Immature natural killer cell (primary cell): Measurements from ENCODE around the gene UTP4. TPM values are rescaled to one million over a fixed set of nuclear protein-coding genes. Genes with fewer than 3 reads are reported as not detected.

ENCODE experiments used
- DNase-seq, 3 donors: peaks; one replicate each; pipeline ENCODE4 v3.0.0; 2022; ENCODE audit warnings: mixed read lengths in 1 of 3
- H3K27ac Mint-ChIP-seq, 6 donors: one replicate each; pipeline ENCODE4 v1.8.0; 2020; ENCODE audit warnings: mixed read lengths in 6 of 6, mild to moderate bottlenecking in 5 of 6, inconsistent platforms in 4 of 6, moderate library complexity in 3 of 6
- H3K27me3 Mint-ChIP-seq, 3 donors: one replicate each; pipeline ENCODE4 v1.8.0; 2020 to 2021; ENCODE audit warnings: low read depth in 3 of 3, mild to moderate bottlenecking in 3 of 3, mixed read lengths in 3 of 3, moderate library complexity in 3 of 3, inconsistent platforms in 1 of 3
- H3K36me3 Mint-ChIP-seq, 3 donors: one replicate each; pipeline ENCODE4 v1.8.0; 2020; ENCODE audit warnings: mixed read lengths in 3 of 3, inconsistent platforms in 2 of 3, mild to moderate bottlenecking in 2 of 3
- H3K4me1 Mint-ChIP-seq, 2 donors: one replicate each; pipeline ENCODE4 v1.8.0; 2020; ENCODE audit warnings: inconsistent platforms in 2 of 2, mild to moderate bottlenecking in 2 of 2, mixed read lengths in 2 of 2, moderate library complexity in 1 of 2
- H3K4me3 Mint-ChIP-seq, 5 donors: one replicate each; pipeline ENCODE4 v1.8.0; 2020; ENCODE audit warnings: mild to moderate bottlenecking in 5 of 5, mixed read lengths in 5 of 5, inconsistent platforms in 3 of 5, moderate library complexity in 3 of 5
- H3K9me3 Mint-ChIP-seq, 6 donors: one replicate each; pipeline ENCODE4 v1.8.0; 2020; ENCODE audit warnings: mild to moderate bottlenecking in 6 of 6, mixed read lengths in 6 of 6, inconsistent platforms in 4 of 6, moderate library complexity in 3 of 6
- polyA plus RNA-seq, 3 donors: library from polyadenylated mRNA; unstranded; fragments of 300-500 nt; fragmentation: Illumina TruSeq; gene quantifications; one replicate each; pipeline ENCODE4 v1.2.3, GENCODE V29; 2021

UTP4 gene
- polyA plus RNA-seq, 3 donors from 2014 or later: 38.8 to 69.1 (median 50.4) TPM

GRCh38 chr16:69157196-69157595 lies 24.7 kb downstream of the UTP4 start:
- no peaks in the 10 kb centered on the region for H3K27me3 Mint-ChIP-seq
- H3K27ac Mint-ChIP-seq: peak overlapping the region in 1 of 6 donors; percentile 18
- H3K36me3 Mint-ChIP-seq: peaks cover 41 to 54% (median 47%) of the 10 kb centered on the region in 3 donors
- H3K9me3 Mint-ChIP-seq: no peaks in the 10 kb centered on the region
- DNase-seq: no peak
- H3K4me1 Mint-ChIP-seq: no peaks in the 10 kb centered on the region
- no peak overlapping the region for H3K4me3 Mint-ChIP-seq

- no peaks in the 10 kb centered on the region for H3K4me1 Mint-ChIP-seq
- H3K27ac Mint-ChIP-seq: peak overlapping the region in 1 of 6 donors; percentile 21
- no peaks in the 10 kb centered on the region for H3K9me3 Mint-ChIP-seq
- H3K4me3 Mint-ChIP-seq: no peak overlapping the region
- H3K36me3 Mint-ChIP-seq: peaks cover 40 to 54% (median 54%) of the 10 kb centered on the region in 3 donors
- H3K27me3 Mint-ChIP-seq: no peaks in the 10 kb centered on the region
- no peak for DNase-seq
Measured at GRCh38 chr16:69160192-69160591, 27.7 kb downstream of the UTP4 start.

GRCh38 chr16:69165584-69165983 lies 33.1 kb downstream of the UTP4 start:
- peaks cover 20 to 26% of the 10 kb centered on the region in 2 donors for H3K4me1 Mint-ChIP-seq
- H3K27me3 Mint-ChIP-seq: no peaks in the 10 kb centered on the region
- H3K4me3 Mint-ChIP-seq: no peak overlapping the region
- peaks cover 28 to 50% (median 41%) of the 10 kb centered on the region in 3 donors for H3K36me3 Mint-ChIP-seq
- H3K9me3 Mint-ChIP-seq: no peaks in the 10 kb centered on the region
- no peak for DNase-seq
- H3K27ac Mint-ChIP-seq: peak overlapping the region in 2 of 6 donors; percentile 36 to 83

GRCh38 chr16:69166221-69166833 lies 33.9 kb downstream of the UTP4 start:
- Mint-ChIP-seq H3K36me3 (peaks cover 23 to 44% (median 36%) of the 10 kb centered on the region in 3 donors), H3K9me3 (no peaks in the 10 kb centered on the region), H3K27ac (peak overlapping the region in 5 of 6 donors; percentile 26 to 83 (median 52)), H3K4me1 (peaks cover 20 to 26% of the 10 kb centered on the region in 2 donors), H3K27me3 (no peaks in the 10 kb centered on the region), H3K4me3 (peak overlapping the region in 2 of 5 donors; percentile 18 to 30)
- DNase-seq: peak; percentile 13 to 18 (median 17)

- DNase-seq: no peak
- Mint-ChIP-seq H3K9me3 (no peaks in the 10 kb centered on the region), H3K4me1 (peaks cover 20 to 31% of the 10 kb centered on the region in 2 donors), H3K4me3 (no peak overlapping the region), H3K27me3 (no peaks in the 10 kb centered on the region), H3K36me3 (peaks cover 23 to 46% (median 36%) of the 10 kb centered on the region in 3 donors), H3K27ac (peak overlapping the region in 2 of 6 donors; percentile 9 to 74)
Measured at GRCh38 chr16:69166946-69167930, 34.8 kb downstream of the UTP4 start.

- H3K36me3 Mint-ChIP-seq: peaks cover 16 to 35% (median 27%) of the 10 kb centered on the region in 3 donors
- DNase-seq: no peak
- no peaks in the 10 kb centered on the region for H3K9me3 Mint-ChIP-seq
- H3K4me1 Mint-ChIP-seq: peaks cover 28 to 39% of the 10 kb centered on the region in 2 donors
- peaks cover 0 to 3% (median 0%) of the 10 kb centered on the region in 3 donors for H3K27me3 Mint-ChIP-seq
- no peak overlapping the region for H3K4me3 Mint-ChIP-seq
- H3K27ac Mint-ChIP-seq: no peak overlapping the region
Measured at GRCh38 chr16:69169051-69169450, 36.6 kb downstream of the UTP4 start.

- Mint-ChIP-seq H3K36me3 (peaks cover 16 to 30% (median 21%) of the 10 kb centered on the region in 3 donors), H3K27me3 (peaks cover 0 to 3% (median 0%) of the 10 kb centered on the region in 3 donors), H3K9me3 (no peaks in the 10 kb centered on the region), H3K4me1 (peaks cover 28 to 39% of the 10 kb centered on the region in 2 donors), H3K4me3 (no peak overlapping the region), H3K27ac (peak overlapping the region in 2 of 6 donors; percentile 7 to 23)
- no peak for DNase-seq
Measured at GRCh38 chr16:69169607-69170352, 37.3 kb downstream of the UTP4 start.

- Mint-ChIP-seq H3K4me3 (no peak overlapping the region), H3K27ac (no peak overlapping the region), H3K9me3 (no peaks in the 10 kb centered on the region)
Measured at GRCh38 chr16:69171325-69172084, 39.1 kb downstream of the UTP4 start.

GRCh38 chr16:69176033-69176800 lies 43.8 kb downstream of the UTP4 start:
- no peak for DNase-seq
- Mint-ChIP-seq H3K36me3 (peaks cover 0 to 3% (median 3%) of the 10 kb centered on the region in 3 donors), H3K27me3 (peaks cover 0 to 4% (median 0%) of the 10 kb centered on the region in 3 donors), H3K4me1 (peaks cover 19 to 23% of the 10 kb centered on the region in 2 donors), H3K4me3 (no peak overlapping the region), H3K27ac (no peak overlapping the region), H3K9me3 (no peaks in the 10 kb centered on the region)

More at GRCh38 chr16:69171325-69172084, 39.1 kb downstream of the UTP4 start:
- no peak for DNase-seq
- H3K27me3 Mint-ChIP-seq: peaks cover 0 to 3% (median 0%) of the 10 kb centered on the region in 3 donors
- peaks cover 11 to 22% (median 18%) of the 10 kb centered on the region in 3 donors for H3K36me3 Mint-ChIP-seq
- H3K4me1 Mint-ChIP-seq: peaks cover 20 to 31% of the 10 kb centered on the region in 2 donors

- peaks cover 0 to 1% (median 0%) of the 10 kb centered on the region in 3 donors for H3K27me3 Mint-ChIP-seq
- peak overlapping the region in 4 of 6 donors; percentile 16 to 51 (median 22) for H3K27ac Mint-ChIP-seq
- peaks cover 0 to 6% (median 0%) of the 10 kb centered on the region in 3 donors for H3K36me3 Mint-ChIP-seq
- peaks cover 10 to 14% of the 10 kb centered on the region in 2 donors for H3K4me1 Mint-ChIP-seq
- H3K4me3 Mint-ChIP-seq: peak overlapping the region in 1 of 5 donors; percentile 31
- DNase-seq: no peak
- H3K9me3 Mint-ChIP-seq: no peaks in the 10 kb centered on the region
Measured at GRCh38 chr16:69179328-69180010, 47.0 kb downstream of the UTP4 start.

GRCh38 chr16:69180011-69180338 lies 47.5 kb downstream of the UTP4 start:
- H3K4me3 Mint-ChIP-seq: no peak overlapping the region
- DNase-seq: no peak
- H3K9me3 Mint-ChIP-seq: no peaks in the 10 kb centered on the region
- peaks cover 0 to 1% (median 0%) of the 10 kb centered on the region in 3 donors for H3K27me3 Mint-ChIP-seq
- H3K27ac Mint-ChIP-seq: peak overlapping the region in 1 of 6 donors; percentile 22
- peaks cover 15 to 18% of the 10 kb centered on the region in 2 donors for H3K4me1 Mint-ChIP-seq
- peaks cover 0 to 6% (median 0%) of the 10 kb centered on the region in 3 donors for H3K36me3 Mint-ChIP-seq
